HepG2 (cell line): Measurements from ENCODE around the gene RFTN1. TPM values are rescaled to one million over a fixed set of nuclear protein-coding genes. Genes with fewer than 3 reads are reported as not detected.

Experiments used
- ATAC-seq: fragments of 200-7000 bp; cut with Tn5 transposase; 3 replicates; pipeline ENCODE4 v1.9.1; 2020; ENCODE audit warnings: mild to moderate bottlenecking, moderate library complexity
- BruUV-seq: library from RNA; stranded (reverse); fragments of 400-500 nt; replicated peaks from 2 replicates; lab custom pipeline; 2021; lab: Mats Ljungman, UMichigan
- CTCF ChIA-PET: fragments of 300-600 bp; formaldehyde crosslinking; extraction: SDS; loops from one replicate; lab custom pipeline; 2021; ENCODE audit warnings: low total read pairs, inconsistent platforms, low intra/inter-chr PET ratio; lab: Yijun Ruan, JAX
- POLR2A ChIA-PET: fragments of 350-600 bp; sonication (Branson Sonifier 250); formaldehyde crosslinking; loops from one replicate; lab custom pipeline; 2020; ENCODE audit warnings: antibody characterized with exemption, inconsistent platforms; lab: Yijun Ruan, JAX
- DNase-seq: peaks from one replicate; pipeline ENCODE4 v3.0.0-alpha.2; 2015; ENCODE audit warnings: low spot score
- FAIRE-seq: peaks from 3 replicates; lab custom pipeline; 2011; peaks lifted over from hg19 to GRCh38; lab: Jason Lieb, UNC
- H2AFZ ChIP-seq: one replicate; pipeline ENCODE4 v1.6.1; 2011; ENCODE audit warnings: low read length, inconsistent platforms
- H3K27ac ChIP-seq: fragments of 300-600 bp; 3 replicates; pipeline ENCODE4 v1.8.0; 2011; ENCODE audit warnings: mixed run types, mild to moderate bottlenecking, mixed read lengths, low read length, inconsistent platforms; ENCODE audit not compliant: insufficient read depth; ENCODE audit errors: extremely low read length
- H3K27me3 ChIP-seq, 2 experiments: fragments of 200-600 bp in 1 of 2; 2 replicates in 1 of 2; 3 replicates in 1 of 2; pipeline versions ENCODE4 v1.6.0 to v1.8.0; 2011; ENCODE audit warnings: low read length in 2 of 2, mild to moderate bottlenecking in 2 of 2, moderate library complexity in 2 of 2, inconsistent platforms in 1 of 2; ENCODE audit not compliant: insufficient read depth in 2 of 2, control insufficient read depth in 1 of 2
- H3K36me3 ChIP-seq, 2 experiments: fragments of 200-600 bp in 1 of 2; replicated peaks in 1 of 2; 2 replicates in 1 of 2; 3 replicates in 1 of 2; pipeline versions ENCODE4 v1.5.1 to v1.8.0; 2011; ENCODE audit warnings: low read length in 2 of 2, inconsistent platforms in 1 of 2; ENCODE audit not compliant: insufficient read depth in 2 of 2, control insufficient read depth in 1 of 2
- H3K4me1 ChIP-seq: 2 replicates; pipeline ENCODE4 v1.5.1; 2012; ENCODE audit warnings: low read length, inconsistent platforms; ENCODE audit not compliant: insufficient read depth
- H3K4me2 ChIP-seq: 2 replicates; pipeline ENCODE4 v1.6.0; 2011; ENCODE audit warnings: low read depth, low read length, inconsistent platforms
- H3K4me3 ChIP-seq, 3 experiments: fragments of 200-600 bp in 1 of 3; sonication (generic), shearing (Covaris generic) in 1 of 3; replicated peaks in 1 of 3; 2 replicates each; pipeline ENCODE4 v1.5.1; 2011 to 2016; ENCODE audit warnings: low read length in 3 of 3, inconsistent platforms in 2 of 3, low read depth in 2 of 3, mild to moderate bottlenecking in 2 of 3, control low read depth in 1 of 3, mixed read lengths in 1 of 3; ENCODE audit not compliant: insufficient read depth in 1 of 3
- H3K79me2 ChIP-seq: one replicate; pipeline ENCODE4 v1.6.1; 2011; ENCODE audit warnings: low read length, inconsistent platforms; ENCODE audit not compliant: insufficient read depth
- H3K9ac ChIP-seq: 2 replicates; pipeline ENCODE4 v1.6.0; 2011; ENCODE audit warnings: mild to moderate bottlenecking, low read depth, low read length, inconsistent platforms; ENCODE audit not compliant: insufficient read depth
- H3K9me3 ChIP-seq: 2 replicates; pipeline ENCODE4 v1.5.1; 2012; ENCODE audit warnings: mild to moderate bottlenecking, low read length
- H4K20me1 ChIP-seq: 2 replicates; pipeline ENCODE4 v1.6.0; 2011; ENCODE audit warnings: inconsistent platforms, mild to moderate bottlenecking, low read length, moderate library complexity; ENCODE audit not compliant: insufficient read depth
- BCL3 ChIP-seq: sonication (generic); formaldehyde crosslinking; IDR thresholded peaks from 2 replicates; pipeline ENCODE4 v1.5.1; 2020; ENCODE audit warnings: mild to moderate bottlenecking, missing genetic modification reagents, moderate library complexity
- CC2D1A ChIP-seq: sonication (generic); formaldehyde crosslinking; IDR thresholded peaks from 2 replicates; pipeline ENCODE4 v1.8.1; 2023; ENCODE audit warnings: mild to moderate bottlenecking, missing genetic modification reagents
- HDAC2 ChIP-seq: sonication (generic); formaldehyde crosslinking; IDR thresholded peaks from 2 replicates; pipeline ENCODE4 v1.4.0; 2020; ENCODE audit warnings: missing genetic modification reagents
- NFE2L2 ChIP-seq: fragments of 150-350 bp; IDR thresholded peaks from 2 replicates; pipeline ENCODE4 v1.6.1; 2014; ENCODE audit warnings: low read length
- PHF5A ChIP-seq: IDR thresholded peaks from one replicate; pipeline ENCODE4 v1.6.1; 2018; ENCODE audit warnings: low read depth, missing genetic modification reagents; ENCODE audit not compliant: unreplicated experiment
- SRY ChIP-seq: sonication (generic); formaldehyde crosslinking; IDR thresholded peaks from 2 replicates; pipeline ENCODE4 v1.8.0; 2022; ENCODE audit warnings: mild to moderate bottlenecking, missing genetic modification reagents
- U2AF2 ChIP-seq: fragments of 200-400 bp; formaldehyde crosslinking; IDR thresholded peaks from 2 replicates; pipeline ENCODE4 v1.6.1; 2017; ENCODE audit warnings: low read depth, mild to moderate bottlenecking, low read length
- ZBTB44 ChIP-seq: sonication (generic); formaldehyde crosslinking; IDR thresholded peaks from 2 replicates; pipeline ENCODE4 v1.4.0; 2020; ENCODE audit warnings: missing genetic modification reagents
- ZNF639 ChIP-seq: conservative IDR thresholded peaks from 2 replicates; pipeline ENCODE4 v1.6.1; 2018; ENCODE audit warnings: missing genetic modification reagents
- ZNF660 ChIP-seq: sonication (generic); formaldehyde crosslinking; IDR thresholded peaks from 2 replicates; pipeline ENCODE4 v1.5.1; 2020; ENCODE audit warnings: mild to moderate bottlenecking, low read depth, missing genetic modification reagents, borderline replicate concordance
- WGBS: methylation state at CpG from one replicate; pipeline ENCODE4 v1.1.6; 2017; ENCODE audit warnings: low lambda C conversion rate; 5-methylcytosine and 5-hydroxymethylcytosine counted together
- in situ Hi-C: cut with HindIII; loops from 2 replicates; pipeline ENCODE4 v1.10.0; 2017; ENCODE audit warnings: low pct_unique_long_range_greater_than_20kb; ENCODE audit not compliant: extremely low pct_ligation_motif_present
- intact Hi-C: fragments of 100-400 bp; cut with micrococcal nuclease; formaldehyde crosslinking; loops from one replicate; pipeline ENCODE4 v1.10.0; 2022; ENCODE audit not compliant: unreplicated experiment
- polyA plus RNA-seq, 8 experiments: library from polyadenylated mRNA; depleted of rRNA in 3 of 8; stranded (reverse) in 7 of 8; unstranded in 1 of 8; fragments of >200 nt; fragmentation: Illumina TruSeq in 4 of 8; extraction: Trizol in 4 of 8; gene quantifications; 2 replicates each; pipeline versions ENCODE4 v1.2.1 to v1.2.3, GENCODE V29; 2011 to 2016; ENCODE audit warnings: low read depth in 4 of 8, missing spikeins in 1 of 8, mixed read lengths in 1 of 8; ENCODE audit not compliant: insufficient read depth in 1 of 8
- total RNA-seq, 5 experiments: library from RNA; depleted of rRNA; stranded (reverse); fragments of >200 nt; fragmentation: Illumina TruSeq; extraction: Trizol; gene quantifications; 2 replicates each; pipeline ENCODE4 v1.2.3, GENCODE V29; 2016; ENCODE audit warnings: low read depth in 1 of 5

The RFTN1 gene
- total and polyA plus RNA-seq, 2 of the 13 experiments (the other 11 are each of a cell fraction or from before 2014, with no cell fraction given) = not detected

- no peak for TF ChIP-seq ZNF660 (CRISPR knock-in tag)
- TF ChIP-seq ZNF639 (CRISPR knock-in tag) = no peak
- TF ChIP-seq, all 625 proteins: peak for 0
Observed at GRCh38 chr3:16481546-16481897, 32.0 kb downstream of the RFTN1 start (continued).

- Histone ChIP-seq H3K36me3 (no peaks in the 10 kb centered on the region), H3K79me2 (no peaks in the 10 kb centered on the region), H4K20me1 (no peaks in the 10 kb centered on the region), H3K9me3 (no peaks in the 10 kb centered on the region), H3K4me1 (no peaks in the 10 kb centered on the region), H3K4me2 (no peak overlapping the region), H3K4me3 (no peak overlapping the region), H3K27me3 (peaks cover 0 to 7% of the 10 kb centered on the region in 2 experiments; a peak in 2 of 5 replicates), H3K9ac (no peak overlapping the region), H3K27ac (no peak overlapping the region), H2AFZ (no peak overlapping the region)
- in situ Hi-C loops (no loop called here), intact Hi-C loops (no loop called here)
- CTCF ChIA-PET = no interaction called here
- ATAC-seq = no peak
- no peak for FAIRE-seq
- POLR2A ChIA-PET = no interaction called here
- no TSS peak for BruUV-seq
- WGBS = 9% methylated on average over 5 of the region's 5 CpGs
- TF ChIP-seq U2AF2 = no peak
- DNase-seq = no peak
Observed at GRCh38 chr3:16480861-16481545, 32.5 kb downstream of the RFTN1 start.

GRCh38 chr3:16478516-16478915 lies 35.0 kb downstream of the RFTN1 start:
- no peak for DNase-seq
- Histone ChIP-seq H3K27ac (no peak overlapping the region), H3K27me3 (peaks cover 0 to 10% of the 10 kb centered on the region in 2 experiments; a peak in 1 of 5 replicates), H3K36me3 (no peaks in the 10 kb centered on the region), H4K20me1 (no peaks in the 10 kb centered on the region), H3K4me1 (no peaks in the 10 kb centered on the region), H3K9me3 (no peaks in the 10 kb centered on the region), H3K79me2 (no peaks in the 10 kb centered on the region), H3K4me3 (no peak overlapping the region), H3K9ac (no peak overlapping the region), H2AFZ (no peak overlapping the region), H3K4me2 (no peak overlapping the region)
- POLR2A ChIA-PET = no interaction called here
- FAIRE-seq = no peak
- CTCF ChIA-PET = no interaction called here
- intact Hi-C loops (no loop called here), in situ Hi-C loops (no loop called here)
- no peak for ATAC-seq
- BruUV-seq = no TSS peak
- 90% methylated on average over 2 of the region's 2 CpGs for WGBS
- no peak for TF ChIP-seq SRY (CRISPR knock-in tag)
- no peak for TF ChIP-seq PHF5A (CRISPR knock-in tag)
- no peak for TF ChIP-seq ZBTB44
- TF ChIP-seq NFE2L2 = no peak
- TF ChIP-seq CC2D1A = no peak
- TF ChIP-seq HDAC2 (CRISPR knock-in tag) = no peak
- TF ChIP-seq BCL3 = no peak
